PC-9 (cell line): ENCODE results near the gene ADH4.

ENCODE experiments used
- EZH2 ChIP-seq: fragments of 200-600 bp; sonication (generic); IDR thresholded peaks from 2 replicates; pipeline ENCODE4 v1.8.0; 2017; ENCODE audit warnings: antibody characterized with exemption, low read depth
- TF ChIP-seq, protein P1 (sequence below): fragments of 200-600 bp; sonication (generic); conservative IDR thresholded peaks from 2 replicates; pipeline ENCODE4 v1.6.1; 2017; ENCODE audit warnings: mixed run types, antibody characterized with exemption, mild to moderate bottlenecking, moderate library complexity

DNA sequence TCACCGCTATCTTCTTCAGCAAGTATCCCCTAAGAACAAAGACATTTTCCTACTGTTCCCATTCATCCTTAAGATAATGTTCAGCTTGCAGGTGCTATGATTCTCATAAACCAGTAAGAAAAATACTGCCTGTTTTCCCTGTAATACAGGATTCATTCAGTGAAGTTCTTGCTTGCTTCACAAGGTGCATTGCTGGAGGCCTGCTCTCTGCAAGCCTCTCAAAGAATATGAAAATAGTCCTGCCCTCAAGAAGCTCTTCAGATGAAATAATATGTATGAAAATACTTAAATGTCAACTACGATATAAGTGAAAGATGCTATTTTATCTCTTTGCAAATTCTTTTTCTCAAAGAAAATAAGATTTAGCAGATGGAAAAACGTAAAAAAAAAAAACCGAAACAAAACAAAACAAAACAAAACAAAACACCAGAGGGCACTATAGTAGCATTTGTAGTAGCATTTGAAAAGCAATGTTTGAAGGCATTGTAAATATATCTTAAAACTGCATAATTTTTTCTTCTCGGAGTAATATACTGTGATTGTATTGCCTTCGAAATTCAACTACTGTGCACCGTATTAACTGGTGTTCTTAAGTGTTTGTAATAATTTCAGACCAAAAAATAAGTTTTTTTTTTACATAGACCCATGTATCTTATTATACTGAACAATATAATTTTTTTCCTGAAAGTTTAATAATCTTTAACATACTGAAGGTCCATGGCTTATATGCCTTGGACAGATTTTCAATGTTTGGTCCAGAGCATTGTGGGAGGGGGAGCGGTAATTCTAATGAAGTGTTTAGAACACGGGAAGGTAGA lies 26.0 kb downstream of the ADH4 start:
- TF ChIP-seq EZH2, result no peak
- TF ChIP-seq, protein P1, sequence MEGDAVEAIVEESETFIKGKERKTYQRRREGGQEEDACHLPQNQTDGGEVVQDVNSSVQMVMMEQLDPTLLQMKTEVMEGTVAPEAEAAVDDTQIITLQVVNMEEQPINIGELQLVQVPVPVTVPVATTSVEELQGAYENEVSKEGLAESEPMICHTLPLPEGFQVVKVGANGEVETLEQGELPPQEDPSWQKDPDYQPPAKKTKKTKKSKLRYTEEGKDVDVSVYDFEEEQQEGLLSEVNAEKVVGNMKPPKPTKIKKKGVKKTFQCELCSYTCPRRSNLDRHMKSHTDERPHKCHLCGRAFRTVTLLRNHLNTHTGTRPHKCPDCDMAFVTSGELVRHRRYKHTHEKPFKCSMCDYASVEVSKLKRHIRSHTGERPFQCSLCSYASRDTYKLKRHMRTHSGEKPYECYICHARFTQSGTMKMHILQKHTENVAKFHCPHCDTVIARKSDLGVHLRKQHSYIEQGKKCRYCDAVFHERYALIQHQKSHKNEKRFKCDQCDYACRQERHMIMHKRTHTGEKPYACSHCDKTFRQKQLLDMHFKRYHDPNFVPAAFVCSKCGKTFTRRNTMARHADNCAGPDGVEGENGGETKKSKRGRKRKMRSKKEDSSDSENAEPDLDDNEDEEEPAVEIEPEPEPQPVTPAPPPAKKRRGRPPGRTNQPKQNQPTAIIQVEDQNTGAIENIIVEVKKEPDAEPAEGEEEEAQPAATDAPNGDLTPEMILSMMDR, result peak; percentile 68
